Bronchus fibroblast of lung (primary cell): ENCODE data around the gene IL18RAP. TPM values are rescaled to one million over a fixed set of nuclear protein-coding genes. Genes with fewer than 3 reads are reported as not detected.

ENCODE experiments used
- total RNA-seq: library from RNA; depleted of rRNA; stranded (reverse); fragments of >200 nt; gene quantifications from 2 replicates; pipeline ENCODE4 v1.2.3, GENCODE V29; 2015

Gene IL18RAP
- total RNA-seq: not detected in 2 replicates

GRCh38 chr2:102422910-102423309 is at the start of gene IL18RAP:
Gene IL18RAP (plus strand): TSS chr2:102423160. CDS start chr2:102423278, 118 bp downstream.

GRCh38 chr2:102473020-102473419 is 50.1 kb downstream of the IL18RAP start, which contains the start of gene SLC9A4:
Gene SLC9A4 (plus strand): TSS chr2:102473226. CDS start chr2:102473760, 534 bp downstream.

Other genes with a start within 250 kb of the IL18RAP start
- 0.50 and 0.74 TPM in 2 replicates for gene IL1RL2, start 236.1 kb upstream of the IL18RAP start, total RNA-seq
- gene IL1RL1, start 111.6 kb upstream of the IL18RAP start, total RNA-seq: 0.17 and 0.89 TPM in 2 replicates
- 1.0 and 1.3 TPM in 2 replicates for gene IL18R1, start 67.4 kb upstream of the IL18RAP start, total RNA-seq
- not detected in 2 replicates for gene SLC9A4, start 50.1 kb downstream of the IL18RAP start, total RNA-seq
- not detected in 2 replicates for gene SLC9A2, start 196.4 kb downstream of the IL18RAP start, total RNA-seq